ENCODE results near the gene P2RX6. TPM values are rescaled to one million over a fixed set of nuclear protein-coding genes. Genes with fewer than 3 reads are reported as not detected.

P2RX6 gene
- total RNA-seq, 1 donor from 2014 or later = 11.0 TPM

Small RNA genes within 50 kb of the gene (small RNA-seq; reads per million reads assigned to genes)
- gene MIR649 = not detected

Other genes starting within 250 kb of the P2RX6 start
- not detected for gene SERPIND1, start 241.1 kb upstream of the P2RX6 start, total RNA-seq
- gene PI4KA, start 156.4 kb upstream of the P2RX6 start, total RNA-seq = 20.4 TPM
- gene SNAP29, start 156.2 kb upstream of the P2RX6 start, total RNA-seq = 5.2 TPM
- gene CRKL, start 97.8 kb upstream of the P2RX6 start, total RNA-seq = 45.9 TPM
- gene AIFM3, start 47.9 kb upstream of the P2RX6 start, total RNA-seq = under 0.01 TPM
- 32.4 TPM for gene LZTR1, start 32.9 kb upstream of the P2RX6 start, total RNA-seq
- gene THAP7, start 13.0 kb upstream of the P2RX6 start, total RNA-seq = 15.7 TPM
- gene SLC7A4, start 17.4 kb downstream of the P2RX6 start, total RNA-seq = 1.6 TPM
- not detected for gene LRRC74B, start 30.8 kb downstream of the P2RX6 start, total RNA-seq